ENCODE results near the gene MGLL.

The MGLL gene

GRCh38 chr3:127667119-127667681 is 155.1 kb downstream of the MGLL start:
- H3K9me3 ChIP-seq (ENCODE audit: control insufficient read depth, insufficient read depth, low read length): no peaks in the 10 kb centered on the region
- no peaks in the 10 kb centered on the region for H3K27me3 ChIP-seq (ENCODE audit: control insufficient read depth, insufficient read depth, low read length)
- no peak overlapping the region for H3K27ac ChIP-seq (ENCODE audit: low read length)
- DNase-seq (ENCODE audit: low read depth, low spot score): no peak
- no CpG with 5 or more reads among the region's 6 CpGs for WGBS (ENCODE audit: insufficient coverage, insufficient read length)
- no peak overlapping the region for H3K4me3 ChIP-seq (ENCODE audit: low read length)
- H3K36me3 ChIP-seq (ENCODE audit: control insufficient read depth, insufficient read depth, low read length): no peaks in the 10 kb centered on the region; the same call in none of the 2 replicates
- 0 out of 2 replicates have a peak, but pooled peaks cover 1% of the 10 kb centered on the region for H3K4me1 ChIP-seq (ENCODE audit: control insufficient read depth, insufficient read depth, low read length)

GRCh38 chr3:127666676-127667075 is 155.6 kb downstream of the MGLL start:
- Histone ChIP-seq H3K27me3 (ENCODE audit: control insufficient read depth, insufficient read depth, low read length) (no peaks in the 10 kb centered on the region), H3K4me1 (ENCODE audit: control insufficient read depth, insufficient read depth, low read length) (no peaks in the 10 kb centered on the region), H3K9me3 (ENCODE audit: control insufficient read depth, insufficient read depth, low read length) (no peaks in the 10 kb centered on the region), H3K27ac (ENCODE audit: low read length) (no peak overlapping the region), H3K4me3 (ENCODE audit: low read length) (no peak overlapping the region), H3K36me3 (ENCODE audit: control insufficient read depth, insufficient read depth, low read length) (no peaks in the 10 kb centered on the region; the same call in none of the 2 replicates)
- DNase-seq (ENCODE audit: low read depth, low spot score): no peak
- no CpG with 5 or more reads among the region's 2 CpGs for WGBS (ENCODE audit: insufficient coverage, insufficient read length)

GRCh38 chr3:127665586-127665985 is 156.7 kb downstream of the MGLL start:
- H3K4me1 ChIP-seq (ENCODE audit: control insufficient read depth, insufficient read depth, low read length): no peaks in the 10 kb centered on the region
- no peaks in the 10 kb centered on the region for H3K27me3 ChIP-seq (ENCODE audit: control insufficient read depth, insufficient read depth, low read length)
- no CpG with 5 or more reads among the region's 3 CpGs for WGBS (ENCODE audit: insufficient coverage, insufficient read length)
- no peak overlapping the region for H3K4me3 ChIP-seq (ENCODE audit: low read length)
- DNase-seq (ENCODE audit: low read depth, low spot score): no peak
- H3K9me3 ChIP-seq (ENCODE audit: control insufficient read depth, insufficient read depth, low read length): no peaks in the 10 kb centered on the region
- H3K36me3 ChIP-seq (ENCODE audit: control insufficient read depth, insufficient read depth, low read length): peaks cover 3% of the 10 kb centered on the region; the same call in 1 of the 2 replicates
- H3K27ac ChIP-seq (ENCODE audit: low read length): no peak overlapping the region

- no peaks in the 10 kb centered on the region for H3K4me1 ChIP-seq (ENCODE audit: control insufficient read depth, insufficient read depth, low read length)
- no peaks in the 10 kb centered on the region for H3K27me3 ChIP-seq (ENCODE audit: control insufficient read depth, insufficient read depth, low read length)
- DNase-seq (ENCODE audit: low read depth, low spot score): no peak
- no peak overlapping the region for H3K4me3 ChIP-seq (ENCODE audit: low read length)
- no peaks in the 10 kb centered on the region for H3K9me3 ChIP-seq (ENCODE audit: control insufficient read depth, insufficient read depth, low read length)
- peaks cover 3% of the 10 kb centered on the region; the same call in 1 of the 2 replicates for H3K36me3 ChIP-seq (ENCODE audit: control insufficient read depth, insufficient read depth, low read length)
- no peak overlapping the region for H3K27ac ChIP-seq (ENCODE audit: low read length)
- WGBS (ENCODE audit: insufficient coverage, insufficient read length): no CpG with 5 or more reads among the region's 2 CpGs
Observed at GRCh38 chr3:127665165-127665564, 157.2 kb downstream of the MGLL start.

- no peak for DNase-seq (ENCODE audit: low read depth, low spot score)
- H3K36me3 ChIP-seq (ENCODE audit: control insufficient read depth, insufficient read depth, low read length): peaks cover 3% of the 10 kb centered on the region; the same call in 1 of the 2 replicates
- H3K27ac ChIP-seq (ENCODE audit: low read length): no peak overlapping the region
- H3K27me3 ChIP-seq (ENCODE audit: control insufficient read depth, insufficient read depth, low read length): no peaks in the 10 kb centered on the region
- no peaks in the 10 kb centered on the region for H3K9me3 ChIP-seq (ENCODE audit: control insufficient read depth, insufficient read depth, low read length)
- no peaks in the 10 kb centered on the region for H3K4me1 ChIP-seq (ENCODE audit: control insufficient read depth, insufficient read depth, low read length)
- no CpG with 5 or more reads among the region's 5 CpGs for WGBS (ENCODE audit: insufficient coverage, insufficient read length)
- H3K4me3 ChIP-seq (ENCODE audit: low read length): no peak overlapping the region
Observed at GRCh38 chr3:127663151-127663550, 159.2 kb downstream of the MGLL start.

GRCh38 chr3:127662001-127662469 is 160.3 kb downstream of the MGLL start:
- Histone ChIP-seq H3K27me3 (ENCODE audit: control insufficient read depth, insufficient read depth, low read length) (no peaks in the 10 kb centered on the region), H3K4me3 (ENCODE audit: low read length) (no peak overlapping the region), H3K4me1 (ENCODE audit: control insufficient read depth, insufficient read depth, low read length) (no peaks in the 10 kb centered on the region), H3K27ac (ENCODE audit: low read length) (no peak overlapping the region), H3K36me3 (ENCODE audit: control insufficient read depth, insufficient read depth, low read length) (peaks cover 3% of the 10 kb centered on the region; the same call in 1 of the 2 replicates), H3K9me3 (ENCODE audit: control insufficient read depth, insufficient read depth, low read length) (no peaks in the 10 kb centered on the region)
- no CpG with 5 or more reads among the region's 11 CpGs for WGBS (ENCODE audit: insufficient coverage, insufficient read length)
- no peak for DNase-seq (ENCODE audit: low read depth, low spot score)

GRCh38 chr3:127661600-127661999 is 160.7 kb downstream of the MGLL start:
- Histone ChIP-seq H3K9me3 (ENCODE audit: control insufficient read depth, insufficient read depth, low read length) (no peaks in the 10 kb centered on the region), H3K27ac (ENCODE audit: low read length) (no peak overlapping the region), H3K27me3 (ENCODE audit: control insufficient read depth, insufficient read depth, low read length) (no peaks in the 10 kb centered on the region), H3K4me1 (ENCODE audit: control insufficient read depth, insufficient read depth, low read length) (no peaks in the 10 kb centered on the region), H3K36me3 (ENCODE audit: control insufficient read depth, insufficient read depth, low read length) (peaks cover 3% of the 10 kb centered on the region; the same call in 1 of the 2 replicates), H3K4me3 (ENCODE audit: low read length) (no peak overlapping the region)
- no CpG with 5 or more reads among the region's 5 CpGs for WGBS (ENCODE audit: insufficient coverage, insufficient read length)
- DNase-seq (ENCODE audit: low read depth, low spot score): no peak

GRCh38 chr3:127660621-127661251 is 161.6 kb downstream of the MGLL start:
- DNase-seq (ENCODE audit: low read depth, low spot score): no peak
- no peaks in the 10 kb centered on the region for H3K9me3 ChIP-seq (ENCODE audit: control insufficient read depth, insufficient read depth, low read length)
- H3K4me1 ChIP-seq (ENCODE audit: control insufficient read depth, insufficient read depth, low read length): no peaks in the 10 kb centered on the region
- H3K4me3 ChIP-seq (ENCODE audit: low read length): no peak overlapping the region
- H3K36me3 ChIP-seq (ENCODE audit: control insufficient read depth, insufficient read depth, low read length): peaks cover 3% of the 10 kb centered on the region; the same call in 1 of the 2 replicates
- H3K27ac ChIP-seq (ENCODE audit: low read length): no peak overlapping the region
- no peaks in the 10 kb centered on the region for H3K27me3 ChIP-seq (ENCODE audit: control insufficient read depth, insufficient read depth, low read length)
- WGBS (ENCODE audit: insufficient coverage, insufficient read length): no CpG with 5 or more reads among the region's 10 CpGs

GRCh38 chr3:127658234-127658633 is 164.1 kb downstream of the MGLL start:
- Histone ChIP-seq H3K4me3 (ENCODE audit: low read length) (no peak overlapping the region), H3K27ac (ENCODE audit: low read length) (no peak overlapping the region), H3K36me3 (ENCODE audit: control insufficient read depth, insufficient read depth, low read length) (peaks cover 3% of the 10 kb centered on the region; the same call in 1 of the 2 replicates), H3K27me3 (ENCODE audit: control insufficient read depth, insufficient read depth, low read length) (no peaks in the 10 kb centered on the region), H3K4me1 (ENCODE audit: control insufficient read depth, insufficient read depth, low read length) (no peaks in the 10 kb centered on the region), H3K9me3 (ENCODE audit: control insufficient read depth, insufficient read depth, low read length) (no peaks in the 10 kb centered on the region)
- no peak for DNase-seq (ENCODE audit: low read depth, low spot score)
- no CpG with 5 or more reads among the region's 1 CpG for WGBS (ENCODE audit: insufficient coverage, insufficient read length)

- WGBS (ENCODE audit: insufficient coverage, insufficient read length): no CpG with 5 or more reads among the region's 8 CpGs
- Histone ChIP-seq H3K27ac (ENCODE audit: low read length) (no peak overlapping the region), H3K27me3 (ENCODE audit: control insufficient read depth, insufficient read depth, low read length) (no peaks in the 10 kb centered on the region), H3K9me3 (ENCODE audit: control insufficient read depth, insufficient read depth, low read length) (no peaks in the 10 kb centered on the region), H3K4me1 (ENCODE audit: control insufficient read depth, insufficient read depth, low read length) (no peaks in the 10 kb centered on the region), H3K4me3 (ENCODE audit: low read length) (no peak overlapping the region), H3K36me3 (ENCODE audit: control insufficient read depth, insufficient read depth, low read length) (0 out of 2 replicates have a peak, but pooled peaks cover 3% of the 10 kb centered on the region)
- DNase-seq (ENCODE audit: low read depth, low spot score): no peak
Observed at GRCh38 chr3:127656906-127657305, 165.4 kb downstream of the MGLL start.
